HG03432 (cell line): ENCODE results near the gene PHF14.

ENCODE experiments used
- ATAC-seq: cut with Tn5 transposase; IDR thresholded peaks from one replicate; pipeline ENCODE4 v1.9.1; 2021; ENCODE audit warnings: mild to moderate bottlenecking, moderate library complexity; ENCODE audit not compliant: unreplicated experiment

The PHF14 gene

DNA sequence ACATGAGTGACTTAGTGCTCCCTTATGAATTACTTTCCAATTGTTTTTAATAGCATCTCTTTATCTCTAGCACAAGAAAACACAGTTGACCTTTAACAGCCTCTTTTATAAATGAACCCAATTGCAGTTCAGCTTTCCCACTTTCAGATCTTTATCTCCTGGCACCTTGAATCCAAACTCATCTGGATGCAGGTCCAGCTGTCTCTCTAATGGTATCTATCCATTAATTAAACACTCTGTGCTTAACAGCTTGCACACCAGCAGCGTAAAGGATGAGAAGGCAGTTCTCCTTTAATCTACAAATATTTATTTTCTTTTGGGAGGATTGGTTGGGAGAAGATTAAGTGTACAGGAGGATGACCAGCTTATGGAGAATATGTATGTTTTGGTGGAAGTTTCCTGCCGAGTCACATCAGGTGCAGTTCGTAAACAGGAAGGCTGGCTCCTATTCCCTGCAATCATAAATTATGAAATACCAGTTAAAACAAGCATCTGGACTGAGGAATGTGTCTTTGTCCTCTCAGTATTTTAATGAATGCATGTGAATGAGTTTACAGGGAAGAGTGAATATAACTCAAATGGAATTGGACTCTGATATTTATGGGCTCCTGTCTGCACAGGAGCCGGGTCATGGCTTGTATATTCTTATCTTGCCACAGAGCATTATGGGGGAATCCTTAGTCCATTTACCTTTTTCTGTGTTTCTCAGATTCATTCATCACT lies 232.7 kb downstream of the PHF14 start:
- no peak for ATAC-seq

DNA sequence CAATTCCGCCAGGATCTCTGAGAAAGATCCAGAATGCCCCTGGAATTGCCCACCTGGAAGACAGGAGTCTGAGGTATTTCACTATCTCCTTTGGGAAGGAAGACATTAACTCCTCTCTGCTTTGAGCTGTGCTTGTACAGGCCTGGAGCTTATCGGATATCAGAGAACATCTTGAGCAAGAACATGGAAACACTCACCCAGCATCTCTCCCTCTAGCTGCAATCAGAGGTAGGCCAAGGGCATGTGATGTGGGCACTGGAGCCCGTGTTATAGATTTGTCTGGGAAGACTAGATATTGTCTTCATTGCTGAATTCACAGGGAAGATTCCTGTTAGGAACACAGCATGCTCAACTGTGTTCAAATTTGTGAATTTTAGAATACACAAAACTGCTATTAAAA lies 233.9 kb downstream of the PHF14 start:
- no peak for ATAC-seq

DNA sequence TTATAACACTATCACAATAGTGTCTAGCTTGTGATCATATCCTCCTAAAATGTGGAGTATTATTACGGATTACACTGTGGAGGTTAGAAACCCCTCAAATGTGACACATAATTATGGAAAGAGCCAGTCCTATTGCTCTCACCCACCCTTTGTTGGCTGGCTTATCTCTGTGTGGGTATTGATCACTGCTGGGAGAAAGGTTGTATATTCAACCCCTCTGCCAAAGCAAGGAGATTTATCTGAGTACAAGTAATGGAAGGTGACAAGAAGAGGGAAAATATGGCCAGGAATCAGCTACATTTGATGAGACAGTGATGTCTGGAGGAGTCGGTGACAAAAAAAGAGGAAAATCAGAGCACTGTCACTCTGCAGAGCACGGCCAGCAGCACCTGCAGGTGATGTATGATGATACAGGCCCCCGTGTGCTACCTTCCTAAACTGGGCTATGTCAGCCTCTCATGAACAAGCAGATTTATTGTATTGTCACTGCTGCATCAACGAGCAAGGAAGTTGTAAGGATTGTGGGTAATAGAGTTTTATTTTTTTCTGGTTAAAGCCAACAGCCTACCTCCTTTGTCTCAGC lies 235.3 kb downstream of the PHF14 start:
- no peak for ATAC-seq

DNA sequence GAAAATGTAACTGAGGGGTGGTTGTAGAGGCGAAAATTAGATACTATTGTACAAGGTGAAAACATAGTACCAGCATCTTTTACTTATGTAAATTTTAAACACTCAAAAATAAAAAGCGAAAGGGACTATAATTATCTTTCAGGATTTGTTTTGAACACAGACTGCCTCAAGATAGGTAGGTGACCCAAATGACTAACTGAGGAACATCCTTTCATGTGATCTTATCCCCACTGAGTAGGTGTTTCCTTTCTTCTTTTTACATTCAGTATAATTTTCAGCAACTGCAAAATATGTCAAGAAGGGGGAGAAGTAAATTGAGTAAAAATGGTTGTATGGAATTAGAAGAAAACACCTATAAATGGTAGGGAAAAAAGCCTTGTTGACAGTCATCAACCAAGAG lies 236.7 kb downstream of the PHF14 start:
- no peak for ATAC-seq

DNA sequence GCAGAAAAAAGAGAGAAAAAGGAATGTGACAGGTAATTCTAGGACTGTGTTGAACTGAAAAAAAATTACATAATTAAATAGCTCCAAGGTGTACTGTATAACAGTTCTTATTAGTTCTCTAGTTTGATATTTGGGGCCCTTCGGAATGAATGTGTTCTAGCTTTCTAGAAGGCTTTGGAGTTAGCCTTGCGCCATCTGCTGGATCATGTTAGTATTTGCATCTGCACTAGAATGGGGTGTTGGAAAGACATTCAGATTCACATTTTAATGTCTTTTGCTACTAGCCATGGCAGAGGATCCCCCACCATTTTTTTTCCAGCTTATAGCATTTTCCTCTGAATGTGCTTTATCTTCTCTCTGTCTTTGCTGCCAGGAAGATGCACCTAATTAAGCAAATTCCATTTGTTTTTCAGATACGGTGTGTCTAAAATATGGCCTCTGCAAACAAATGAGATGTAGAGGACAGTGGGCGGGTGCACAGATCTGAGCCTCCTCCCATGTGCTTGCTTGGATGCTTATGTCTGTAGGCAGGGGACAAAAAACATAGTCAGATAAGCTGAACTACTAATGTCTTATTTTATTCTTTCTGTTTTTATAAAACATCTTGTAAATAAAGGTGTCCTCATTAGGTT lies 238.5 kb downstream of the PHF14 start:
- peak; percentile 81 for ATAC-seq

DNA sequence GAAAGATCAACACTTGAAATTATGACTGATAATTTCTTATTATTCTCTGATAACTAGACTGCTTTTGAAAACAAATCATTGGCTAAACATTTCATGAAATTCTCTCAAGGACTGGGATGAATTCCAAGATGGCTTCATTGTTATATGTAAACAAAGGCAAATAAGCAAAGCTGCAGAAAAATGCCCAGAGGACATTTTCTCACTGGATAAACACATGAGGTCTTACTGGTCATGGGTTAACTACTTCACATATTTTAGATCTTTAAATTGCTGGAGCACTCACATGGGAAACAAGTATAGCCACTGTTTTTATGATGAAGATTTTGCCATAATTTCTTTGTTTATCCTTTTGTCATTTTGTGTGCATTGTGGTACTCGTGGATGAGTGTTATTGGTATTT lies 239.1 kb downstream of the PHF14 start:
- no peak for ATAC-seq

DNA sequence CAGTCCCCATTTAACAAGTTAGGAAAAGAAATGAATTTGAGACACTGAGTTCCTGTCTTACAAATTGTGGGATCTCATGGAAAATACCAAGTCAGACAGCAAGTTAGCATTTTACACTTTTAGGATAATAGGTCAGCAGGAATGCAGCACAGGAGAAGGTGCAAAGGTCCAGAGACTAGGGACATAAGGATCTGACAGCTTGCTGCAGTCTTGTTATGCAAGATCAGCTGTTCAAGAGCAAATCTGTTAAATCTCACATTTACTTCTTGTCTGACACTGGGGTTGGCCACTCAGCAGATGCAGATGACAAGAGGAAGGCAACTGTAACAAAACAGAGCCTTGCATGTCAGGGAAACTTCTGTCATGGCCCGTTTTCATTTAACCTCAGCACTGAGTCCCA lies 239.6 kb downstream of the PHF14 start:
- no peak for ATAC-seq

DNA sequence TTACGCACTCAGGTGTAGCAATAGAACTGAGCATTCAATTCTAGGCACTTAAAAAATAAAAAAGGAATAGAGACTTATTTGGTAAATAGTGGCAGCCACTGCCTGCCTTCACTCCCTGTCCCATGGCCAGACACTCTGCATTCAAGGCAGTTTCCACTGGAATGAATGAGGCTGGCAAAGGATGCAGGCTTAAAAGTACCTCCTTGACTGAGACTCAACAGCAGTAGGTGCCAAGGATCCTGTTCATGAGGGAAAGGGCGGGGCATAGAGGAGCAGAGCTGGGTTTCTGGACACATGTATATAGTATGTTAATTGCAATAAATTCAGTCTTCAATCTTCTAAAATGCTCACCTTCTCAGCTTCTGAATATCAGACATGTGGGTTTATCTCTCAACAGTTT lies 242.6 kb downstream of the PHF14 start:
- no peak for ATAC-seq

DNA sequence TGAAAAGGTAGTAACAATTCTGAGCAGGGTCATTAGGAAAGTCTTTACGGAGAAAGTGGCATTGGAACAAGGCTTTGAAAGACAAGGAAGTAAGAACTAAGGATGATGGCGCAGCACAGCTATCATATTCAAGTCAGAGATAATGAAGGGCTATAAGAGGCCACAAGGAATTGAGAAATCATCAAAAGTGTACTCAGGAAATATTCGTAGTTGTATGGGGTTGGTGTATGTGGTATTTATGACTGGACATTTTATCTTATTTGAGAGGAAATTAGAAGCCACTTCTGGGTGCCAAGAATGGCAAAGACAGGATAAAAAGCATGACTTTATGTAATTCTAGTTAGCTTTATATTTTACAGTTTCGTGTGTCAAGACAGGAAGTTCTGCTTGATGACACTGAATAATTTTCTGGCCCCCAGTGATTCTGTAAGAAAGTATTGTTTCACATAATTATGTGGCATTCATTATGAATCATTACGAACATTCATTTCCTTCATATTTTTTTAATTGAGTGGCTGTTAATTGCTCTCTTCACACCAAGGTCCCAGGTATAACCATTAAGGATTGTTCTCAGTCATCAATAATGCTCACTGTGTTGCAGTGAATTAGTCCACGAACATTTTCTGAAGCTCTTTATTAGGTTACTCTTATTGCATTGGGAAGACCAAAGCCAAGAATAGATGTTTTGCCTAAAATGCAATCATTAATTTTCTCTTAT lies 244.3 kb downstream of the PHF14 start:
- no peak for ATAC-seq
